ENCODE results near the gene CHD6.

Gene CHD6

GRCh38 chr20:41457173-41457857 lies 160.9 kb downstream of the CHD6 start:
- no peak for DNase-seq

- no peak for DNase-seq
These were observed 161.8 kb downstream of the CHD6 start for GRCh38 chr20:41456351-41456750.

DNA sequence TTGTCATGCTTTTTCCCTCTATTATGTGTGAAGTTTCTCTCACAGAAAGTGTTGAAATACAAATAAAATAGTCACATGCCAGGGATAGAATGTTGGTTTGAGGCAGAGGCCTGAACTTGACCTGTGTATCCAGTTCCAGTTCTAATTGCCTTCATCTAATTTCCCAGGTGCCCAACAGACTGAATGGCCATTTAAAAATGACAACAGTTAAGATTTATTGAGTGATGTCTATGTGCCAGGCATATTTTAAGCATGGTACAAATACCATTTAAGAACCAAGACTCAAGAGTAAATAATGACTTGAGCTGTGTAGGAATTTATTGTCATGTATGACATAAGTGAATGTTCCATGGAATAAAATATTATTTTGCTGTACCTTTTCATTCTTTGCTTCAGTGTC lies 163.9 kb downstream of the CHD6 start:
- DNase-seq: no peak

- no peak for DNase-seq
These were observed 164.9 kb downstream of the CHD6 start for GRCh38 chr20:41453010-41453950.

DNA sequence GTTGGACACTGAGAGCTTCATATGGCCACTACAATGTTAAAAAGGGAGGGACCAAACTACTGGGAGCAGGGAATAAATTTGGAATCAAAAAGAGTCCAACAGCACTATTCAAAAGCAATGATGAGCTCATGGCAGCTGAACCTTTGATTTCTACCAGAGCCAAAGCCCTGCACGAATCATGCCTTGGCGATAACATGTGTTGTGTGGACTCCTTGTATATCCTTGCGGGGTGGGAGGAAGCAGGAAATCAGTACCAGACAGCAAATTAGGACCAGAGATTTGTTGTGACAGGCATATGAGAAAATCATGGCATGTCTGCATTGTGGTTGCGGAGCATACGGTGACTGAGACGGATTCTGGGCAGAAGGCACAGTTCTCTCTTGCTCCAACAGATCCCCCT lies 166.0 kb downstream of the CHD6 start:
- no peak for DNase-seq

DNA sequence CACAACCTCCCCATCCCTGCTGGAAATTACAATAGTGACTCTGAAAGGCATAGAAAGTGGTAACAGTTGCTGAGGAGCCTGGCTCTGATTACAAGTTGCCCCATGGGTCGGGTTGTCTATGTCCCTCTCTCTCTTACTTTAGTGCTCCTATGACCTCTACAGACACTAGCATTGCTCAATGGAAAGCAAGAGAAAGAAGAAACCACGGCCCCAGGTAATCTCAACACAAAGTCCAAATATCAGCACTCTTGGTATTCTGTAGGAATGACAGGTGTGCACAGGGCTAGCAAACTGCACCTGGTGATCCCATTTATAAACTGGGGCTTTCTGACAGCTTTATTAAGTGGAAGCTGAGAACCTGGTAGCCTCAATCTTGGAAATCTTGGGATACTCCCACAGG lies 171.2 kb downstream of the CHD6 start:
- no peak for DNase-seq

GRCh38 chr20:41446456-41446855 lies 171.7 kb downstream of the CHD6 start:
- DNase-seq: no peak

GRCh38 chr20:41444821-41445220 lies 173.4 kb downstream of the CHD6 start:
- no peak for DNase-seq

- DNase-seq: no peak
These were observed 174.5 kb downstream of the CHD6 start for GRCh38 chr20:41443691-41444090.

GRCh38 chr20:41440882-41441281 lies 177.3 kb downstream of the CHD6 start:
- no peak for DNase-seq

- no peak for DNase-seq
These were observed 180.3 kb downstream of the CHD6 start for GRCh38 chr20:41437836-41438235.

DNA sequence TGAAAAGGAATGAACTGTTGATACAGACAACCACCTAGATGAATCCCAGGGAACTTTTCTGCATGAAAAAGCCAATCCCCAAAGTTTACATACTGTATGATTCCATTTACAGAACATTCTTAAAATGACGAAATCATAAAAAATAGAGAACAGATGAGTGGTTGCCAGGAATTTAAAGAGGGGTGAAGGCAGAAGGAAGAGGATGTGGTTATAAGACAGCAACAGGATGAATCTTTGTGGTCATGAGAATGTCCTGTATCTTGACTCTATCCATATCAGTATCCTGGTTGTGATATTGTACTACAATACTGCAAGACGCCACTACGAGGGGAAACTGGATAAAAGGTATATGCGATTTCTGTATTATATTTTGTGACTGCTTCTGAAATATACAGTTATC lies 181.5 kb downstream of the CHD6 start:
- DNase-seq: no peak

GRCh38 chr20:41433203-41433602 lies 185.0 kb downstream of the CHD6 start:
- no peak for DNase-seq

- no peak for DNase-seq
These were observed 185.4 kb downstream of the CHD6 start for GRCh38 chr20:41432746-41433145.

- DNase-seq: peak; percentile 30
These were observed 189.9 kb downstream of the CHD6 start for GRCh38 chr20:41428285-41428684.

DNA sequence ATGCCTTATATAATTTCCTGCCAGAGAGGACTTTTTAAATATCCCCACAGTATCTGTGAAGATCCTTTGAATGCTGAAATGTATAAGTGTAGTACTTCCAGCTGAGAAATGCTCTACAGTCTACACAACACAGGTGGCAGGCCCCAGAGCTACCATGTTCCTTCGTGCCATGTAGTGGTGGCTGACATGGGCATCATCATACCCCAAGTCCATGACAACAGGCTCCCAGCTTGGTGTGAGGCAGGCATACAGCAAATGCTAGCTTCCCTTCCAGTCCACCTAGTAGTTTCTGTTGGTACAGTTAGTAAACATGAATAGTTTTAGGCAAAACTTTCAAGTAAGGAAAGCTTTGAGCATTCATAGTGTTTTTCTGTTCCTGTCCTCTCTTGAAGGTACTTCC lies 190.3 kb downstream of the CHD6 start:
- DNase-seq: no peak

- no peak for DNase-seq
These were observed 191.2 kb downstream of the CHD6 start for GRCh38 chr20:41426976-41427375.

DNA sequence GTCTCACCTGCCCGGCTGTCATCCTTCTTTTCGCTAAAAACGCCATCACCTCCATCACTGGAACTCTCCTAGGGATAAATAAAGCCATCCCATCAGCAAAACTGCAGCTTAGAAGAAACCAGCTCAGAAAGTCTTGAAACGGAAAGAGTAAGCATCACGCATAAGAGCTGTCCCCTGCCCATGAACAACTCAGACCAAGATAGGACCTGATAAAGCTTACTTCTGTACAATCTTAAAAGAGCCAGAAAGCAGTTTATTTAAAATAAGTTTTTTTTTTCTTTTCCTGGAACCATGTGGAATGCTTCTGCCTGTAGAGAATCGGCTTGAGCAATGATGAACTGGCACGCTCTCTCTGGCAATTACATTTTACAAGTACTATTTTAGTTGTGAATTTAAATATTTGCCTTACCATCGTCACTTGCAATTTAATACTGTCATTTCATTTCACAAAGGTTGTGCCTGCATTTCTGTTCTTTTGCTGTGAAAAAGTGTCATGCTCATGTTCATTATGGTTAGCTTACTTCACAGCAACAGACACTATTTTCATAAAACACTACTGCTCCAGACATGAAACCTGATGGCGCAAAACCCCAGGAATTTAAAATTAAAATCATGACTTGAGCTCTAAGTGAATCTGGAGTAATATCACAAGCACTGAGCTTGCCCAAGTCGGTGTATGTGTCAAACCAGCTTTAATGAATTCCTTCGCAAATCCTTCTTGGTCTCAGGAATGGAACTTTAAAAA lies 191.9 kb downstream of the CHD6 start:
- no peak for DNase-seq

GRCh38 chr20:41425180-41425884 lies 192.8 kb downstream of the CHD6 start:
- no peak for DNase-seq

GRCh38 chr20:41424546-41424945 lies 193.6 kb downstream of the CHD6 start:
- DNase-seq: no peak

GRCh38 chr20:41424011-41424410 lies 194.2 kb downstream of the CHD6 start:
- no peak for DNase-seq

DNA sequence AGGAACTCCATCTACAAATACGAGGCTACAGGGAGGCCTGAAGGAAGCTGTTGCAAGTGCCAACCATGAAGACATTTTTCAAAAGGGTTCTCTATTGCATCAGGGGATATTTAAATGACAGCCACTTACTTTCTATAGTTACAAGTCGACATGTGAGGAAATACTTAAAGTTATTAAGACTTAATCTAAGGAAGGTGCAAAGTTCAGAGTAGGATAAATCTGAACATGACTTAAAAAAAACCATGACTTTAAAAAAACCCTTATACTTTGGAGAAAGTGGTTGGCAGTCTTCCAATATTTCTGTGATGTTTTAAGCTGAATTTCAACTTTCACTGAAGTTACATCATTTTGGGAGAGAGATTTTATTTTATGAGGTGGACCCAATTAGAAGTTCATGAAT lies 195.2 kb downstream of the CHD6 start:
- no peak for DNase-seq

DNA sequence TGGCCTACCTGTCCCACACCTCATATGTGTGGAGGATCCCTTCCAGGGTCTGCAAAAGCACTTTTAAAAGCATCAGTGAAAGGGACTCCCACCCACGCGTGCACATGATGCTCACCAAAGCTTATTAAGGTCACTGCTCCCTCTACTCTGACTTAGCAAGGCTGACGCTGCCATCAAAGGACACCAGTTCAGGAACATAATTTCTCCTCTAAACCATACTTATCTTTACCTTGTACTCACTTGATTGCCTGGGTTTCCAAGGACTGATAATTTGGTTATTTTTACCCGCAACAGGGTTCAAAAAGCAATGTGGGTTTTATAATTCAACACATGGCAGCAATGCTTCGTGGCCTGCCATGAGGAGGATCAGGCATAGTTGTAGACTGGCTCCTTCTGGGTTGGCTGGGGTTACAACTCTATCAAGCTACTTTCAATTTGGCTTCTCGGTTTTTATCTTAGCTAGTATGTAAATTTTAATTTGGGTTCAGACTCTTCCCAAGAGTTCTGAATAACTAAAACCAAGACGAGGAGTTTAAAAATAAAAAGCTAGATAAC lies 199.4 kb downstream of the CHD6 start:
- DNase-seq: no peak
